ENCODE measurements around the gene SLC2A9. TPM values are rescaled to one million over a fixed set of nuclear protein-coding genes. Genes with fewer than 3 reads are reported as not detected.

The SLC2A9 gene
- total RNA-seq, 1 experiment from 2014 or later, result 3.5 TPM

DNA sequence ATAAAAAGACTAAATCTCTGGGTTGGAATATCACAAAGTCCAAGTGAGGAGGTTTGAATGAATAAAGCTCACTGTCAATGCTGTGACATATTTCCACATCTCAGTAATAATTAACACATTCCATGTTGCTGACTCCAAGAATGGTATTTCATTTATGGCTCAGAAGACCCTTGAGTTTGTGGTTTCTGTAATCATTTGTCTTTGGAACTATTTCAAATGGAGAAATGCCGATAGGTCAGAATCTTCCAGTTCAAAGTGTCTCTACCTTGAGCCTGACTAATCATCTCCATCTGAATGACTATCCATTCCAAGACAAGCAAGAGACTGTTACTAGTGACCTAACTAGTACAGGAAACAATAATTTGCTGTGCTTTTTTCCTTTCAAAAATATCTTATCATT lies 24.2 kb upstream of the SLC2A9 start:
- Histone ChIP-seq H3K9me3 (ENCODE audit: control insufficient read depth, insufficient read depth, low read depth, low read length) (no peaks in the 10 kb centered on the region), H3K36me3 (ENCODE audit: control insufficient read depth, insufficient read depth, low read length) (no peaks in the 10 kb centered on the region), H3K4me1 (ENCODE audit: control insufficient read depth, insufficient read depth, low read length) (no peaks in the 10 kb centered on the region), H3K27me3 (ENCODE audit: control insufficient read depth, insufficient read depth, low read length) (no peaks in the 10 kb centered on the region), H3K27ac (ENCODE audit: low read length) (no peak overlapping the region), H3K4me3 (ENCODE audit: low read depth in 2 of 2, low read length in 2 of 2) (no peak overlapping the region)
- in situ Hi-C loops (cut with HindIII; ENCODE audit: low pct_unique_long_range_greater_than_20kb, low sequenced_read_pairs), result no loop called here
- ATAC-seq (no peak), DNase-seq (ENCODE audit: low read depth, low spot score) (no peak)
- BruUV-seq (replicated peaks), result no TSS peak
- TF ChIP-seq POLR2AphosphoS5 (IDR thresholded peaks at IDR 0.05; ENCODE audit: low read depth, low read length), result no peak
- TF ChIP-seq REST (IDR thresholded peaks at IDR 0.05; ENCODE audit: insufficient read depth in 1 of 2, low read depth in 2 of 2, low read length in 1 of 2), result no peak
- no peak for TF ChIP-seq SIN3A (IDR thresholded peaks at IDR 0.05; ENCODE audit: borderline replicate concordance, insufficient read depth, low read depth, low read length)
- no peak for TF ChIP-seq TCF7L2 (IDR thresholded peaks at IDR 0.05; ENCODE audit: low read depth, low read length)
- TF ChIP-seq, protein P1, sequence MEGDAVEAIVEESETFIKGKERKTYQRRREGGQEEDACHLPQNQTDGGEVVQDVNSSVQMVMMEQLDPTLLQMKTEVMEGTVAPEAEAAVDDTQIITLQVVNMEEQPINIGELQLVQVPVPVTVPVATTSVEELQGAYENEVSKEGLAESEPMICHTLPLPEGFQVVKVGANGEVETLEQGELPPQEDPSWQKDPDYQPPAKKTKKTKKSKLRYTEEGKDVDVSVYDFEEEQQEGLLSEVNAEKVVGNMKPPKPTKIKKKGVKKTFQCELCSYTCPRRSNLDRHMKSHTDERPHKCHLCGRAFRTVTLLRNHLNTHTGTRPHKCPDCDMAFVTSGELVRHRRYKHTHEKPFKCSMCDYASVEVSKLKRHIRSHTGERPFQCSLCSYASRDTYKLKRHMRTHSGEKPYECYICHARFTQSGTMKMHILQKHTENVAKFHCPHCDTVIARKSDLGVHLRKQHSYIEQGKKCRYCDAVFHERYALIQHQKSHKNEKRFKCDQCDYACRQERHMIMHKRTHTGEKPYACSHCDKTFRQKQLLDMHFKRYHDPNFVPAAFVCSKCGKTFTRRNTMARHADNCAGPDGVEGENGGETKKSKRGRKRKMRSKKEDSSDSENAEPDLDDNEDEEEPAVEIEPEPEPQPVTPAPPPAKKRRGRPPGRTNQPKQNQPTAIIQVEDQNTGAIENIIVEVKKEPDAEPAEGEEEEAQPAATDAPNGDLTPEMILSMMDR (IDR thresholded peaks at IDR 0.05), result no peak
- CTCF ChIA-PET, result no interaction called here
- POLR2A ChIA-PET, result no interaction called here
- intact Hi-C loops (cut with micrococcal nuclease; ENCODE audit: unreplicated experiment), result no loop called here

- Histone ChIP-seq H3K9me3 (ENCODE audit: control insufficient read depth, insufficient read depth, low read depth, low read length) (no peaks in the 10 kb centered on the region), H3K27ac (ENCODE audit: low read length) (no peak overlapping the region), H3K4me3 (ENCODE audit: low read depth in 2 of 2, low read length in 2 of 2) (no peak overlapping the region), H3K27me3 (ENCODE audit: control insufficient read depth, insufficient read depth, low read length) (no peaks in the 10 kb centered on the region), H3K36me3 (ENCODE audit: control insufficient read depth, insufficient read depth, low read length) (no peaks in the 10 kb centered on the region), H3K4me1 (ENCODE audit: control insufficient read depth, insufficient read depth, low read length) (no peaks in the 10 kb centered on the region)
- DNase-seq (ENCODE audit: low read depth, low spot score) (no peak), ATAC-seq (no peak)
- intact Hi-C loops (cut with micrococcal nuclease; ENCODE audit: unreplicated experiment) (no loop called here), in situ Hi-C loops (cut with HindIII; ENCODE audit: low pct_unique_long_range_greater_than_20kb, low sequenced_read_pairs) (no loop called here)
- CTCF ChIA-PET, result no interaction called here
- BruUV-seq (replicated peaks), result no TSS peak
- TF ChIP-seq, protein P1 (IDR thresholded peaks at IDR 0.05), result no peak
- TF ChIP-seq SIN3A (IDR thresholded peaks at IDR 0.05; ENCODE audit: borderline replicate concordance, insufficient read depth, low read depth, low read length) (no peak), REST (IDR thresholded peaks at IDR 0.05; ENCODE audit: insufficient read depth in 1 of 2, low read depth in 2 of 2, low read length in 1 of 2) (no peak), POLR2AphosphoS5 (IDR thresholded peaks at IDR 0.05; ENCODE audit: low read depth, low read length) (no peak), TCF7L2 (IDR thresholded peaks at IDR 0.05; ENCODE audit: low read depth, low read length) (no peak)
- POLR2A ChIA-PET, result no interaction called here
These were observed 19.7 kb upstream of the SLC2A9 start for GRCh38 chr4:10041036-10041435.

Measured in Panc1 (cell line).